ENCODE data around the gene ZNF808.

GRCh38 chr19:52600639-52601024 is 73.2 kb downstream of the ZNF808 start:
- TF ChIP-seq CTCF (IDR thresholded peaks at IDR 0.05) (no peak), POLR2A (IDR thresholded peaks at IDR 0.05) (no peak)

All from right lobe of liver (tissue), 4 donors.